Natural killer cell treated with Interleukin-12 subunit alpha and Interleukin-12 subunit beta and Interleukin-15 and Interleukin-18, amount 100 ng/mL, for 72 hours (primary cell): ENCODE data around the gene PRICKLE2. TPM values are rescaled to one million over a fixed set of nuclear protein-coding genes. Genes with fewer than 3 reads are reported as not detected.
"Not testable (repeated sequence)": the region's sequence is repeated elsewhere in the genome, so short reads cannot be mapped to it uniquely, and the experiment has no call there.

Source experiments
- ATAC-seq, 2 donors: fragments of 150-1000 bp; cut with Tn5 transposase in 1 of 2; sonication (Bioruptor Pico), chemical (Tn5 transposase) in 1 of 2; 2 replicates each; pipeline ENCODE4 v1.10.0; 2021
- DNase-seq: peaks from one replicate; pipeline ENCODE4 v3.0.0; 2022; ENCODE audit warnings: low spot score
- H3K27ac Mint-ChIP-seq, 2 donors: 1 replicate in 1 of 2; 2 replicates in 1 of 2; pipeline ENCODE4 v1.8.0; 2022; ENCODE audit warnings: mixed read lengths in 2 of 2, mild to moderate bottlenecking in 1 of 2, moderate library complexity in 1 of 2
- H3K27me3 Mint-ChIP-seq, 2 donors: 1 replicate in 1 of 2; 2 replicates in 1 of 2; pipeline ENCODE4 v1.8.0; 2022; ENCODE audit warnings: mixed read lengths in 2 of 2
- H3K36me3 Mint-ChIP-seq: one replicate; pipeline ENCODE4 v1.8.0; 2022; ENCODE audit warnings: mixed read lengths
- H3K4me1 Mint-ChIP-seq, 2 donors: 1 replicate in 1 of 2; 2 replicates in 1 of 2; pipeline ENCODE4 v1.8.0; 2022; ENCODE audit warnings: low read depth in 2 of 2, mixed read lengths in 2 of 2, mild to moderate bottlenecking in 1 of 2
- H3K4me3 Mint-ChIP-seq: one replicate; pipeline ENCODE4 v1.8.0; 2022; ENCODE audit warnings: mixed read lengths
- H3K9me3 Mint-ChIP-seq: 2 replicates; pipeline ENCODE4 v1.8.0; 2022; ENCODE audit warnings: mixed read lengths
- total RNA-seq, 2 donors: library from RNA; stranded (reverse); gene quantifications; one replicate each; pipeline ENCODE4 v1.2.3, GENCODE V29; 2022

The PRICKLE2 gene
- total RNA-seq, 2 donors from 2014 or later, result 0.59 TPM; not detected in 1

GRCh38 chr3:64104691-64105111 is 120.6 kb downstream of the PRICKLE2 start:
- Mint-ChIP-seq H3K9me3 (no peaks in the 10 kb centered on the region), H3K4me3 (no peak overlapping the region), H3K27me3 (peaks cover 0 to 14% of the 10 kb centered on the region in 2 donors), H3K27ac (no peak overlapping the region), H3K4me1 (no peaks in the 10 kb centered on the region), H3K36me3 (no peaks in the 10 kb centered on the region)
- DNase-seq (no peak), ATAC-seq (no peak)

DNA sequence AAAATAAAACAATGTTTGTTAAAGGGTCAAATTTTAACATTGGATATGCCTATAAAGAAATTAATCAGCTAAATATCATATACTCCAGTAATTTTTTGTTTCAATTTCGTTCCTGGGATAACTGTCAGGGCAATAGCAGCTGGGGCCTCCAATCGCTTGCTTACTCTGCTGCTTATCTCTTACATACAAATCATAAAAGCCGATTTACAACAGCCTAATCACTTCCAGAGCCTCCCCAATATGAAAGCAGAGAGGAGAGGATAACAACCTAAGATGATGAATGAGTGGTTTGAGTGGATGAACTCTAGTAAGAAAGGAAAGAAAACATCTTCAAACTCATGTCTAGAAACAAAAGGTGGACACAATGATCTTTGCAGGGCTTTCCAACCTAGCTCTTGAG is 121.3 kb downstream of the PRICKLE2 start:
- no peaks in the 10 kb centered on the region for H3K36me3 Mint-ChIP-seq
- no peaks in the 10 kb centered on the region for H3K4me1 Mint-ChIP-seq
- no peak for DNase-seq
- H3K4me3 Mint-ChIP-seq, result no peak overlapping the region
- H3K9me3 Mint-ChIP-seq, result no peaks in the 10 kb centered on the region
- no peak for ATAC-seq
- no peak overlapping the region for H3K27ac Mint-ChIP-seq
- H3K27me3 Mint-ChIP-seq, result peaks cover 0 to 14% of the 10 kb centered on the region in 2 donors

DNA sequence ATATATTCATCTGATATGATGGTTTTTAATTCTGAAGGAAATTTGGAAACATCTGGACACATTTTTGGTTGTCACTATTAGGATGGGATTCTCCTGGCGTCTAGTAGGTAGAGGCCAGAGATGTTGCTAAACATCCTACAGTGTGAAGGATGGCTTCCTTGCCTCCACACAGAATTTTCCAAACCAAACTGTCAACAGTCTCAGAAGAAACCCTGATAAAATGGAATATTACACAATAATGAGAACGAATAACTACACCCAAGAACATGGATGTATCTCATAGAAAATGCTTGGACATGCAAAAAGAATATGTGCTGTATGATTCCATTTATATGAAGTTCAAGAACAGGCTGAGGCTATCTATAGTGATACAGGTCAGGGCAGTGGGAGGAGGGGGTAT is 122.1 kb downstream of the PRICKLE2 start:
- H3K36me3 Mint-ChIP-seq, result no peaks in the 10 kb centered on the region
- ATAC-seq (no peak), DNase-seq (no peak)
- H3K27me3 Mint-ChIP-seq, result peaks cover 0 to 14% of the 10 kb centered on the region in 2 donors
- no peaks in the 10 kb centered on the region for H3K4me1 Mint-ChIP-seq
- H3K27ac Mint-ChIP-seq, result no peak overlapping the region
- H3K9me3 Mint-ChIP-seq, result no peaks in the 10 kb centered on the region
- H3K4me3 Mint-ChIP-seq, result no peak overlapping the region

DNA sequence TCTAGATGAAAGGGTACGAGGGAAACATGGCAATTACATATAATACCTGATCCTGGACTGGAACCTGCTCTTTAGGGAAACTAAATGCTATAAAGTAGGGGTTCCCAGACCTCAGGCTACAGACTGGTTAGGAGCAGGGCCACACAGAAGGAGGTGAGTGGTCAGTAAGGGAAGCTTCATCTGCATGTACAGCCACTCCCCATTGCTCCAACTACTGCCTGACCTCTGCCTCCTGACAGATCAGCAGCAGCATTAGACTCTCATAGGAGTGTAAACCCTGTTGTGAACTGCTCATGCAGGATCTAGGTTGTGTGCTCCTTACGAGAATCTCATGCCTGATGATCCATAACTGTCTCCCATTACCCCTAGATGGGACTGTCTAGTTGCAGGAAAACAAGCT is 123.1 kb downstream of the PRICKLE2 start:
- Mint-ChIP-seq H3K27me3 (peaks cover 0 to 14% of the 10 kb centered on the region in 2 donors), H3K27ac (no peak overlapping the region), H3K4me3 (no peak overlapping the region), H3K36me3 (no peaks in the 10 kb centered on the region), H3K9me3 (no peaks in the 10 kb centered on the region), H3K4me1 (no peaks in the 10 kb centered on the region)
- no peak for ATAC-seq
- no peak for DNase-seq

GRCh38 chr3:64099316-64099715 is 126.0 kb downstream of the PRICKLE2 start:
- Mint-ChIP-seq H3K4me3 (no peak overlapping the region), H3K27me3 (peaks cover 0 to 21% of the 10 kb centered on the region in 2 donors), H3K36me3 (no peaks in the 10 kb centered on the region)

GRCh38 chr3:64098670-64099069 is 126.6 kb downstream of the PRICKLE2 start:
- H3K36me3 Mint-ChIP-seq, result no peaks in the 10 kb centered on the region
- ATAC-seq, result no peak
- no peak overlapping the region for H3K27ac Mint-ChIP-seq
- no peak for DNase-seq
- no peaks in the 10 kb centered on the region for H3K4me1 Mint-ChIP-seq
- no peaks in the 10 kb centered on the region for H3K9me3 Mint-ChIP-seq
- no peak overlapping the region for H3K4me3 Mint-ChIP-seq
- H3K27me3 Mint-ChIP-seq, result peaks cover 0 to 21% of the 10 kb centered on the region in 2 donors

More at GRCh38 chr3:64099316-64099715, 126.0 kb downstream of the PRICKLE2 start:
- H3K4me1 Mint-ChIP-seq, result no peaks in the 10 kb centered on the region
- H3K9me3 Mint-ChIP-seq, result no peaks in the 10 kb centered on the region
- ATAC-seq, result no peak
- DNase-seq, result no peak
- H3K27ac Mint-ChIP-seq, result no peak overlapping the region

DNA sequence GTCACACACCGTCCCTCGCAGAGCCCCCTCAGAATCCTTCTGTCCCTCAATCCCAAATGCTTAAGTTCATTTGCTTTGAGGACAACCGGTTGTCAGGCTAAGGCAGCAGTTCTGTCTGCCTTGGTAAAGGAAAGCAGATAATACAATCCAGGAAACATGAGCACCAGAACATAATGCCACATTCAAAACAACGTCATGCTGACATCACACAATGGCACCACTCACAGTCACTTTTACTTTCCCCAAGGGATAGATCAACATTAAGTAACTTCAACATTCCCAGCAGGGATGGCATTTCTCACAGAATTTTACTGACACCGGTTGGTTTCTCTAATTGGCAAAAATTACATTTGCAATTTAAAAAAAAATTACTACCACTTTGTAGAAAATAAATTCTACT is 127.3 kb downstream of the PRICKLE2 start:
- no peak for ATAC-seq
- Mint-ChIP-seq H3K4me3 (no peak overlapping the region), H3K9me3 (no peaks in the 10 kb centered on the region), H3K27ac (no peak overlapping the region), H3K36me3 (no peaks in the 10 kb centered on the region), H3K4me1 (no peaks in the 10 kb centered on the region), H3K27me3 (peaks cover 0 to 21% of the 10 kb centered on the region in 2 donors)
- DNase-seq, result no peak

DNA sequence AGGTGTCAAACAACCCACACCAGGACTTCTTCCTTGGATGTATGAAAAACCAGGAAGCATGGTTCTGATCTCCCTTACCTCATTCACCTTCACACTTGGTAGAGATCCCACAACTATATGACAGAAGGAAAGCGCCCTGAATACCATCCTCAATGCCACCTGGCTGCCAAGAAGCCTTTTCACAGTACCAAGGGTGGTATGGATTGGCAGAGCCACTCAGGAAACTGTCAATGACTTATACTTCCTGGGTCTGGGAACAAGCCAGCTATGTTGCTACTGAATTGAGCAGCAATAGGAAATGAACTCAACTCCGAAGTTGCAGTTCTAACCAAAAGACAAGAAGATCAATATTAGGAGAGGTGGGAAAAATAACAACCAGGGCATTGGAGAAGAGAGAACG is 129.5 kb downstream of the PRICKLE2 start:
- DNase-seq (no peak), ATAC-seq (no peak)
- H3K4me3 Mint-ChIP-seq, result no peak overlapping the region
- peaks cover 0 to 12% of the 10 kb centered on the region in 2 donors for H3K27me3 Mint-ChIP-seq
- H3K4me1 Mint-ChIP-seq, result no peaks in the 10 kb centered on the region
- no peaks in the 10 kb centered on the region for H3K9me3 Mint-ChIP-seq
- no peak overlapping the region for H3K27ac Mint-ChIP-seq
- H3K36me3 Mint-ChIP-seq, result no peaks in the 10 kb centered on the region

DNA sequence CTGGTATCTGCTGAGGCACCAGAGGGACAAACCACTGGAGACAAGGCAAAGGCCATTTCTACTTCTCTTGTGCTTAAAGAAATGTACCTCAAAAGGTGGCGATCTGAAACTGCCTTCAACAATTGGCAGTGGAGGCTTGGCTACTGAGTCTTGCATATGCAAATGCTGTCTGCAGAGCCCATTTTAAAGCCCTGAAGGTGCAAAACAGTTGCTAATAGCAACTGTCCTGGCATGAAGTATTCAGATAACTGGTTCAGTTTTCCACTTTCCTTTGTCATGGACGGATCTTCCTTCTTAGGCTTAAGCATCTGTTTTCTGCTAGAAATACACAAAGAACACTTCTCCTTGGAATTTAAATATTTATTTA is 130.6 kb downstream of the PRICKLE2 start:
- H3K9me3 Mint-ChIP-seq, result no peaks in the 10 kb centered on the region
- H3K36me3 Mint-ChIP-seq, result no peaks in the 10 kb centered on the region
- no peak for ATAC-seq
- H3K27me3 Mint-ChIP-seq, result peaks cover 2 to 12% of the 10 kb centered on the region in 2 donors
- H3K27ac Mint-ChIP-seq, result no peak overlapping the region
- H3K4me1 Mint-ChIP-seq, result no peaks in the 10 kb centered on the region
- no peak for DNase-seq
- H3K4me3 Mint-ChIP-seq, result no peak overlapping the region

- H3K36me3 Mint-ChIP-seq, result no peaks in the 10 kb centered on the region
- no peaks in the 10 kb centered on the region for H3K9me3 Mint-ChIP-seq
- H3K4me1 Mint-ChIP-seq, result no peaks in the 10 kb centered on the region
- H3K27me3 Mint-ChIP-seq, result peaks cover 3 to 12% of the 10 kb centered on the region in 2 donors
- ATAC-seq (no peak), DNase-seq (no peak)
- H3K4me3 Mint-ChIP-seq, result no peak overlapping the region
- no peak overlapping the region for H3K27ac Mint-ChIP-seq
These were observed 131.2 kb downstream of the PRICKLE2 start for GRCh38 chr3:64093825-64094712.

- DNase-seq (no peak), ATAC-seq (no peak)
- H3K36me3 Mint-ChIP-seq, result no peaks in the 10 kb centered on the region
- peaks cover 3 to 12% of the 10 kb centered on the region in 2 donors for H3K27me3 Mint-ChIP-seq
- no peak overlapping the region for H3K27ac Mint-ChIP-seq
- H3K4me1 Mint-ChIP-seq, result no peaks in the 10 kb centered on the region
- H3K9me3 Mint-ChIP-seq, result no peaks in the 10 kb centered on the region
- no peak overlapping the region for H3K4me3 Mint-ChIP-seq
These were observed 132.1 kb downstream of the PRICKLE2 start for GRCh38 chr3:64093211-64093610.

- ATAC-seq (no peak), DNase-seq (no peak)
- no peaks in the 10 kb centered on the region for H3K9me3 Mint-ChIP-seq
- no peak overlapping the region for H3K4me3 Mint-ChIP-seq
- H3K36me3 Mint-ChIP-seq, result no peaks in the 10 kb centered on the region
- peaks cover 3 to 12% of the 10 kb centered on the region in 2 donors for H3K27me3 Mint-ChIP-seq
- no peaks in the 10 kb centered on the region for H3K4me1 Mint-ChIP-seq
- no peak overlapping the region for H3K27ac Mint-ChIP-seq
These were observed 133.8 kb downstream of the PRICKLE2 start for GRCh38 chr3:64091501-64091900.

DNA sequence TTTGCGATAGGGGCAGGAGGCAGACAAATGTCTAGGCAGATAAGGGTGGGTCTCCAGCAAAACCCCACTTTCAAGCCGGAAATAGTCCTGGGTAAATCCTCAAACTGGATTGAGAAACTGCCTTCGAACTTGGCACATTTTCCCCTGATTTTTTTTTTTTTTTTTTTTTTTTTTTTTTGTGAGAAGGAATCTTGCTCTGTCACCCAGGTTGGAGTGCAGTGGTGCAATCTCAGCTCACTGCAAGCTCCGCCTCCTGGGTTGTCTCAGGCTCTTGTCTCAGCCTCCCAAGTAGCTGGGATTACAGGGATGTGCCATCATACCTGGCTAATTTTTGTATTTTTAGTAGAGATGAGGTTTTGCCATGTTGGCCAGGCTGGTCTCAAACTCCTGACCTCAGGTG is 135.9 kb downstream of the PRICKLE2 start:
- not testable (repeated sequence) for H3K27me3 Mint-ChIP-seq, H3K36me3 Mint-ChIP-seq, H3K9me3 Mint-ChIP-seq, H3K4me3 Mint-ChIP-seq, H3K4me1 Mint-ChIP-seq, H3K27ac Mint-ChIP-seq, DNase-seq, ATAC-seq

DNA sequence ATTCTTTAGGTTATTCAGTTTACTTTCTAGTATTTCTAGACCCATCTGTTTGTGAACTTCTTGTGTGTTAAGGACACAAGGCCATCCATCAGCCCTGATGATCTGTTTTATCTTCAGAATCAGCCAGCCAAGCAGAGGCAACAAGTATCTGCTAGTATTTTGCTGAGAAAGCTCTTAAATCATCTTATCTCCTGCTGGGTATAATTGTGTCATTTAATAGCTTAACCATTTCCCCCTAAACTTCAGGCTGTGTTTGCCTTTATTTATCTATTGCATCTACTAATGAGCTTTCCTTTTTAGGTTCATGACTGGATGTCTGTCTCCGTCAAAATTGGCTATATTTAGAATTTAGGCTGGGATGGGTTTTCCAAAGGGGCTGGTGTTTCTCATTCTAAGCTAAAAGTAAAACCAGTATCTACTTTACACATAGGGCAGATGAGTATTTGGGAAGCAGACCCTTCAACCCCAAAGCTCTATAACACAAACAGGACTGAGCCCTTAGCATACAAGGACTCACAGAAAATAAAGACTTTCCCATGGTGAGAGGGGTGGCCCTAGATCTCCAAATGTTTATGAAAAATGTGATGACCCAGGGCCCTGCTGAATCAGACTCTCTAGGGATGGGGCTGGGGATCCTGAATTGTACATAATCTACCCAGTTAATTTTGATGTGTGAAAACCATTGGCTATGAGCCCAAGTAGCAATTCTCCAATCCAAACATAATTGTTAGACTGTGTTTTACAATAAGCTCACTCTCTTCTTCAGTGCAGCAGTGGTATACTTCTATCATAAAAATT is 136.7 kb downstream of the PRICKLE2 start:
- no peak for ATAC-seq
- no peak overlapping the region for H3K4me3 Mint-ChIP-seq
- no peaks in the 10 kb centered on the region for H3K36me3 Mint-ChIP-seq
- peaks cover 3% of the 10 kb centered on the region in 2 donors for H3K27me3 Mint-ChIP-seq
- no peaks in the 10 kb centered on the region for H3K9me3 Mint-ChIP-seq
- H3K4me1 Mint-ChIP-seq, result no peaks in the 10 kb centered on the region
- DNase-seq, result no peak
- no peak overlapping the region for H3K27ac Mint-ChIP-seq
